ENCODE results near the gene CD8B.
"Not testable (repeated sequence)": the region's sequence is repeated elsewhere in the genome, so short reads cannot be mapped to it uniquely, and the experiment has no call there.

GRCh38 chr2:86842607-86843234 is 19.0 kb downstream of the CD8B start:
- not testable (repeated sequence) for TF ChIP-seq CTCF (conservative IDR thresholded peaks at IDR 0.05 in 1 of 2, IDR thresholded peaks at IDR 0.05 in 1 of 2; ENCODE audit: low read depth in 1 of 2, low read length in 2 of 2); EZH2 (IDR thresholded peaks at IDR 0.05; ENCODE audit: low read length, missing control alignments)
